ENCODE data around the gene GSTM3.
"Not testable (repeated sequence)": the region's sequence is repeated elsewhere in the genome, so short reads cannot be mapped to it uniquely, and the experiment has no call there.

GSTM3 gene

GRCh38 chr1:109697861-109698260 lies 43.0 kb downstream of the GSTM3 start:
- not testable (repeated sequence) for DNase-seq (ENCODE audit: low read depth, low spot score)

GRCh38 chr1:109697066-109697465 lies 43.8 kb downstream of the GSTM3 start:
- DNase-seq (ENCODE audit: low read depth, low spot score), result no peak

- not testable (repeated sequence) for DNase-seq (ENCODE audit: low read depth, low spot score)
These were observed 45.7 kb downstream of the GSTM3 start for GRCh38 chr1:109695138-109695537.

GRCh38 chr1:109694400-109694799 lies 46.4 kb downstream of the GSTM3 start:
- DNase-seq (ENCODE audit: low read depth, low spot score), result not testable (repeated sequence)

- no peak for DNase-seq (ENCODE audit: low read depth, low spot score)
These were observed 49.1 kb downstream of the GSTM3 start for GRCh38 chr1:109691759-109692158.

GRCh38 chr1:109689844-109690405 lies 50.9 kb downstream of the GSTM3 start:
- DNase-seq (ENCODE audit: low read depth, low spot score), result no peak

- DNase-seq (ENCODE audit: low read depth, low spot score), result peak; percentile 42
These were observed 53.0 kb downstream of the GSTM3 start, which contains the start of gene GSTM1 for GRCh38 chr1:109687641-109688499. Gene GSTM1, plus strand, starts transcription at chr1:109687817. Its CDS starts 57 bp downstream, at chr1:109687874.

GRCh38 chr1:109687109-109687508 lies 53.7 kb downstream of the GSTM3 start:
- not testable (repeated sequence) for DNase-seq (ENCODE audit: low read depth, low spot score)

- not testable (repeated sequence) for DNase-seq (ENCODE audit: low read depth, low spot score)
These were observed 54.9 kb downstream of the GSTM3 start for GRCh38 chr1:109685890-109686289.

- not testable (repeated sequence) for DNase-seq (ENCODE audit: low read depth, low spot score)
These were observed 55.4 kb downstream of the GSTM3 start for GRCh38 chr1:109685399-109685798.

GRCh38 chr1:109684777-109685176 lies 56.1 kb downstream of the GSTM3 start:
- DNase-seq (ENCODE audit: low read depth, low spot score), result not testable (repeated sequence)

Measured in activated naive CD8-positive, alpha-beta T cell treated with anti-CD3 and anti-CD28 coated beads, Interleukin-2, amount 50 U/mL, for 16 hours (primary cell).